ENCODE results near the gene PRM2. TPM values are rescaled to one million over a fixed set of nuclear protein-coding genes. Genes with fewer than 3 reads are reported as not detected.
A peak's percentile ranks its signal among the peaks of the same experiment; 100 is the strongest.

The PRM2 gene
- total and polyA plus RNA-seq, 2 of the 8 experiments (the other 6 are each of a cell fraction or from before 2014, with no cell fraction given): not detected

DNA sequence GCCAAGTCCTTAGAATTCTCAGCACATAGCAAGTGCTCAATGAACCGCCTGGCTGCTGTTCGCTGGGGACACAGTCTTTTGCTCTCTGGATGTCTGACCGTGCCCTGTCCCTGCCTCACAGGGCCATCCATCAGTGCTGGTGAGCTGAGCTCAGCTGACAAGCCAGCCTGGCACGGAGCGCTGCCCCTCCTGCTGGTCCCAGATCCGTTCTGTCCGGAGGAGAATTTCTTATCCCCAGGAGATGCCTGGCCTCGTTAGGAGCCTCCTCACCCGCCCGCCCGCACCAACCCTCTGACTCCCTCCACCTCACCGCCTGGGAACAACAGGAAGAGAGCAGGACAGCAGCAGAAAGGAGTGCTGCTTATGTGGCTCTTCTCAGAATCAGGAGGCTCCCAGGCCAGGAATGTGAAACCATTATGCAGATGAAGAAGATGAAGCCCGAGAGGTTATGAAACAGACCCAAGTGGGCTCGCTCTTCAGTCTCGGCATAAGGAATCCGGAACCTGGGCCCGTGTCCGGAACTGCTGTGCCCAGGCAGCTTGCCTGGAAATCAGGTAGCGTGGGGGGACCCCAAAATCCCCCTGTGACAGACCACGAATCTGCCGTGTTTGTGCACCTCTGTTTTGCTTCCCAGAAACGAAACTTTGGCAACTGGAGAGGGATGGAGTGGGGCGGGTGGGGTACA lies 40.2 kb upstream of the PRM2 start:
- no peaks in the 10 kb centered on the region for H3K9me3 ChIP-seq (ENCODE audit: insufficient read depth in 2 of 2, low read depth in 1 of 2, low read length in 1 of 2)
- H3K4me1 ChIP-seq (replicated peaks in 1 of 4; ENCODE audit: control insufficient read depth in 3 of 4, insufficient read depth in 4 of 4, low read length in 3 of 4): peaks cover 23 to 36% (median 25%) of the 10 kb centered on the region in 4 experiments
- H3K79me2 ChIP-seq (ENCODE audit: control insufficient read depth in 1 of 2, insufficient read depth in 2 of 2, low read length in 2 of 2): no peaks in the 10 kb centered on the region
- no peak overlapping the region for H2BK15ac ChIP-seq (ENCODE audit: low read length)
- H4K5ac ChIP-seq (ENCODE audit: insufficient read length, low read depth, low read length): peak overlapping the region; percentile 45
- no peaks in the 10 kb centered on the region for H3K27me3 ChIP-seq (replicated peaks in 1 of 4; ENCODE audit: control insufficient read depth in 3 of 4, extremely low read depth in 1 of 4, insufficient read depth in 3 of 4, low read length in 3 of 4)
- peak overlapping the region; percentile 100 for H2BK12ac ChIP-seq (ENCODE audit: low read depth, low read length)
- H3K36me3 ChIP-seq (ENCODE audit: control insufficient read depth in 2 of 4, insufficient read depth in 4 of 4, low read length in 3 of 4): no peaks in the 10 kb centered on the region
- peak overlapping the region; percentile 68 to 82 for H3K4me2 ChIP-seq (ENCODE audit: insufficient read depth in 1 of 2, low read depth in 2 of 2, low read length in 2 of 2)
- H3K23ac ChIP-seq (ENCODE audit: insufficient read length): no peak overlapping the region
- peak overlapping the region in 3 of 4 experiments; percentile 40 to 58 (median 56); a peak in 5 of 7 replicates for H3K9ac ChIP-seq (replicated peaks in 1 of 4; ENCODE audit: extremely low read depth in 1 of 4, low read depth in 3 of 4, low read length in 3 of 4)
- H3K56ac ChIP-seq (replicated peaks; ENCODE audit: insufficient read length, low read depth, low read length): peak overlapping the region; percentile 50
- peak overlapping the region; percentile 100 for H3K4ac ChIP-seq (replicated peaks; ENCODE audit: insufficient read length, low read depth, low read length)
- peak overlapping the region; percentile 100 for H4K91ac ChIP-seq (replicated peaks; ENCODE audit: insufficient read length, low read length)
- peak overlapping the region; percentile 76 for H3K27ac ChIP-seq (ENCODE audit: low read depth, low read length)
- H2BK120ac ChIP-seq (replicated peaks; ENCODE audit: low read depth, low read length): peak overlapping the region; percentile 100
- peak overlapping the region; percentile 7; the same call in 1 of the 2 replicates for H4K8ac ChIP-seq (ENCODE audit: extremely low read depth, insufficient read depth, low read length)
- ChIA-PET CTCF (ENCODE audit: partially characterized antibody) (interaction anchor here (0.7 to 3.2 kb wide), 8 partner anchors 13 to 62 kb away, joined by 3 to 12 read pairs (median 4); partner anchors contain the start of gene SOCS1), POLR2A (ENCODE audit: partially characterized antibody) (interaction anchor here (1.1 to 5.1 kb wide), 8 partner anchors 8 to 68 kb away, joined by 3 to 29 read pairs (median 8); partner anchors contain the start of gene SOCS1)
- peak overlapping the region; percentile 100 for H2BK5ac ChIP-seq (ENCODE audit: low read depth, low read length)
- peak overlapping the region; percentile 100 for H2AK5ac ChIP-seq (ENCODE audit: low read depth, low read length)
- H3K14ac ChIP-seq (ENCODE audit: insufficient read length): no peak overlapping the region
- no peak overlapping the region for H2AFZ ChIP-seq (ENCODE audit: low read length)
- WGBS, 2 experiments (ENCODE audit: extremely low coverage in 1 of 2, insufficient coverage in 1 of 2, insufficient read length in 1 of 2, insufficient replicate concordance in 2 of 2, low coverage in 1 of 2, low lambda C conversion rate in 2 of 2, missing lambda C conversion rate in 1 of 2): 40% methylated on average over 18 of the region's 23 CpGs; no CpG with 5 or more reads in 1 of the 2 experiments
- H3K18ac ChIP-seq (ENCODE audit: extremely low read depth, low read length): peak overlapping the region; percentile 100
- peaks cover 3% of the 10 kb centered on the region for H3K23me2 ChIP-seq (ENCODE audit: low read depth, low read length)
- no peak for FAIRE-seq
- peak in 1 of 2 experiments; percentile 71 for DNase-seq (ENCODE audit: low read depth in 1 of 2, low spot score in 2 of 2)
- H4K20me1 ChIP-seq (replicated peaks in 1 of 2; ENCODE audit: control insufficient read depth in 1 of 2, insufficient read depth in 2 of 2, low read length in 2 of 2): no peaks in the 10 kb centered on the region
- H3K4me3 ChIP-seq (ENCODE audit: extremely low read depth in 1 of 4, insufficient read depth in 2 of 4, low read depth in 3 of 4, low read length in 4 of 4): peak overlapping the region in 3 of 4 experiments; percentile 2 to 48 (median 29); a peak in 5 of 8 replicates
- H2BK20ac ChIP-seq (ENCODE audit: low read length): peak overlapping the region; percentile 100
- H3K79me1 ChIP-seq (ENCODE audit: low read depth, low read length): no peaks in the 10 kb centered on the region
- TF ChIP-seq POU5F1 (IDR thresholded peaks at IDR 0.05; ENCODE audit: low read depth, low read length): no peak
- TF ChIP-seq TBP (IDR thresholded peaks at IDR 0.05; ENCODE audit: low read depth, low read length): peak; percentile 28; the same call in 1 of the 2 replicates
- peak in 1 of 2 experiments; percentile 34; a peak in 1 of 4 replicates for TF ChIP-seq RAD21 (IDR thresholded peaks at IDR 0.05 in 1 of 2, conservative IDR thresholded peaks at IDR 0.05 in 1 of 2; ENCODE audit: low read depth in 2 of 2, low read length in 2 of 2)
- no peak for TF ChIP-seq RFX5 (IDR thresholded peaks at IDR 0.05; ENCODE audit: borderline replicate concordance, low read depth, low read length)
- TF ChIP-seq CBX5 (IDR thresholded peaks at IDR 0.05; ENCODE audit: low read depth, low read length): no peak
- peak in 1 of 3 experiments; percentile 17; a peak in 1 of 4 replicates for TF ChIP-seq CTCF (IDR thresholded peaks at IDR 0.05; ENCODE audit: control extremely low read depth in 1 of 3, insufficient read depth in 1 of 3, low read depth in 1 of 3, low read length in 3 of 3)
- TF ChIP-seq KDM4A (IDR thresholded peaks at IDR 0.05; ENCODE audit: low read depth, low read length, severe bottlenecking): no peak
- no peak for TF ChIP-seq JUND (IDR thresholded peaks at IDR 0.05; ENCODE audit: low read length)

Data from H1 (cell line).